Neural progenitor cell (in vitro differentiated cells): ENCODE measurements around the gene ARMH3. TPM values are rescaled to one million over a fixed set of nuclear protein-coding genes. Genes with fewer than 3 reads are reported as not detected.

Source experiments
- DNase-seq: peaks from one replicate; pipeline ENCODE4 v3.0.0-alpha.2; 2016; ENCODE audit warnings: low spot score
- H2AFZ ChIP-seq: fragments of 200-600 bp; sonication (generic); replicated peaks from 2 replicates; pipeline ENCODE4 v1.6.1; 2016; ENCODE audit warnings: antibody characterized with exemption
- H3F3A ChIP-seq: fragments of 200-600 bp; sonication (generic); 2 replicates; pipeline ENCODE4 v1.6.1; 2016; ENCODE audit warnings: antibody characterized with exemption, low read depth
- H3K27ac ChIP-seq: fragments of 200-600 bp; sonication (generic); 2 replicates; pipeline ENCODE4 v1.5.1; 2016; ENCODE audit warnings: mild to moderate bottlenecking
- H3K27me3 ChIP-seq: fragments of 200-600 bp; sonication (generic); 2 replicates; pipeline ENCODE4 v1.6.1; 2016; ENCODE audit warnings: mild to moderate bottlenecking, moderate library complexity
- H3K36me3 ChIP-seq: fragments of 200-600 bp; sonication (generic); 2 replicates; pipeline ENCODE4 v1.5.1; 2016
- H3K4me1 ChIP-seq: fragments of 200-600 bp; sonication (generic); 2 replicates; pipeline ENCODE4 v1.6.1; 2016; ENCODE audit warnings: mixed run types
- H3K4me2 ChIP-seq: fragments of 200-600 bp; sonication (generic); 2 replicates; pipeline ENCODE4 v1.6.1; 2016
- H3K4me3 ChIP-seq: fragments of 200-600 bp; sonication (generic); 2 replicates; pipeline ENCODE4 v1.5.1; 2016
- H3K79me2 ChIP-seq: fragments of 200-600 bp; sonication (generic); 2 replicates; pipeline ENCODE4 v1.6.1; 2016; ENCODE audit warnings: low read depth
- H3K9ac ChIP-seq: fragments of 200-600 bp; sonication (generic); 2 replicates; pipeline ENCODE4 v1.6.1; 2016
- H3K9me3 ChIP-seq: fragments of 200-600 bp; sonication (generic); 2 replicates; pipeline ENCODE4 v1.5.1; 2016; ENCODE audit warnings: low read depth
- H4K20me1 ChIP-seq: fragments of 200-600 bp; sonication (generic); 2 replicates; pipeline ENCODE4 v1.6.1; 2016; ENCODE audit warnings: low read depth
- H3K27ac Mint-ChIP-seq: 3 replicates; pipeline ENCODE4 v1.8.0; 2021; ENCODE audit warnings: mixed read lengths
- H3K27me3 Mint-ChIP-seq: 2 replicates; pipeline ENCODE4 v1.8.0; 2022; ENCODE audit warnings: low read depth, mild to moderate bottlenecking, inconsistent platforms, moderate library complexity, mixed read lengths; ENCODE audit not compliant: insufficient read depth
- H3K36me3 Mint-ChIP-seq: 3 replicates; pipeline ENCODE4 v1.8.0; 2021; ENCODE audit warnings: mixed read lengths
- H3K4me1 Mint-ChIP-seq: 3 replicates; pipeline ENCODE4 v1.8.0; 2021; ENCODE audit warnings: mixed read lengths
- H3K4me3 Mint-ChIP-seq: 3 replicates; pipeline ENCODE4 v1.8.0; 2021; ENCODE audit warnings: mild to moderate bottlenecking, moderate library complexity, mixed read lengths
- H3K9me3 Mint-ChIP-seq: 3 replicates; pipeline ENCODE4 v1.8.0; 2020; ENCODE audit warnings: mixed read lengths
- EZH2 ChIP-seq: fragments of 200-600 bp; sonication (generic); IDR thresholded peaks from 2 replicates; pipeline ENCODE4 v1.6.1; 2017; ENCODE audit warnings: antibody characterized with exemption, mild to moderate bottlenecking, moderate library complexity
- EZH2phosphoT487 ChIP-seq: fragments of 200-600 bp; sonication (generic); IDR thresholded peaks from 2 replicates; pipeline ENCODE4 v1.6.1; 2017; ENCODE audit warnings: antibody characterized with exemption
- total RNA-seq: library from RNA; depleted of rRNA; stranded (reverse); fragments of >200 nt; gene quantifications from 2 replicates; pipeline ENCODE4 v1.2.3, GENCODE V29; 2015; ENCODE audit warnings: low replicate concordance
- TF ChIP-seq, protein P1 (sequence below): fragments of 200-600 bp; sonication (generic); IDR thresholded peaks from 2 replicates; pipeline ENCODE4 v1.5.1; 2017; ENCODE audit warnings: antibody characterized with exemption, mild to moderate bottlenecking

ARMH3 gene
- total RNA-seq, 1 donor from 2014 or later, result 14.5 TPM

DNA sequence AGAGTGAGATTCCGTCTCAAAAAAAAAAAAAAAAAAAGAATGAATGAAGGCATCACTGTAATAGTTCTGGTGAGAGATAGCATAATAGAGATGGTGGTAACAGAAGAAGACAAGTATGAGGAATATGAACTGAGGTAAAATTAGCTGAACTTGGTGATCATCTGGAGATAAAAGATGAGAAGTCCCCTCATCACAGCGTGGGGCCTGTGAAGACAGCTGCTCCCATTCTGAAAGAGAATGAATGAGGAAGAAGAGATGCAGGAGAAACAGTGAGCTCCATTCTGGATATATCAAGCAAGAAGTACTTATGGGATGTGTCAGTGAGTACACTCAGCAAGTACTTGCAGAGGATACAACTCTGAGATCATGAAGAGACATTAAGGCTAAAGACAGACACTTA is 28.7 kb downstream of the ARMH3 start:
- no peak overlapping the region for H3K4me3 Mint-ChIP-seq
- no peaks in the 10 kb centered on the region for H3K9me3 Mint-ChIP-seq
- no peaks in the 10 kb centered on the region for H3F3A ChIP-seq
- H4K20me1 ChIP-seq, result no peaks in the 10 kb centered on the region
- peaks cover 13% of the 10 kb centered on the region for H3K36me3 ChIP-seq
- no peaks in the 10 kb centered on the region for H3K4me1 ChIP-seq
- H2AFZ ChIP-seq, result no peak overlapping the region
- no peak overlapping the region for H3K27ac ChIP-seq
- TF ChIP-seq, protein P1, sequence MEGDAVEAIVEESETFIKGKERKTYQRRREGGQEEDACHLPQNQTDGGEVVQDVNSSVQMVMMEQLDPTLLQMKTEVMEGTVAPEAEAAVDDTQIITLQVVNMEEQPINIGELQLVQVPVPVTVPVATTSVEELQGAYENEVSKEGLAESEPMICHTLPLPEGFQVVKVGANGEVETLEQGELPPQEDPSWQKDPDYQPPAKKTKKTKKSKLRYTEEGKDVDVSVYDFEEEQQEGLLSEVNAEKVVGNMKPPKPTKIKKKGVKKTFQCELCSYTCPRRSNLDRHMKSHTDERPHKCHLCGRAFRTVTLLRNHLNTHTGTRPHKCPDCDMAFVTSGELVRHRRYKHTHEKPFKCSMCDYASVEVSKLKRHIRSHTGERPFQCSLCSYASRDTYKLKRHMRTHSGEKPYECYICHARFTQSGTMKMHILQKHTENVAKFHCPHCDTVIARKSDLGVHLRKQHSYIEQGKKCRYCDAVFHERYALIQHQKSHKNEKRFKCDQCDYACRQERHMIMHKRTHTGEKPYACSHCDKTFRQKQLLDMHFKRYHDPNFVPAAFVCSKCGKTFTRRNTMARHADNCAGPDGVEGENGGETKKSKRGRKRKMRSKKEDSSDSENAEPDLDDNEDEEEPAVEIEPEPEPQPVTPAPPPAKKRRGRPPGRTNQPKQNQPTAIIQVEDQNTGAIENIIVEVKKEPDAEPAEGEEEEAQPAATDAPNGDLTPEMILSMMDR, result no peak
- no peak for TF ChIP-seq EZH2phosphoT487
- no peak for TF ChIP-seq EZH2
- H3K4me3 ChIP-seq, result no peak overlapping the region
- H3K4me2 ChIP-seq, result no peak overlapping the region
- no peaks in the 10 kb centered on the region for H3K4me1 Mint-ChIP-seq
- H3K36me3 Mint-ChIP-seq, result peaks cover 25% of the 10 kb centered on the region
- DNase-seq, result no peak
- no peak overlapping the region for H3K9ac ChIP-seq
- no peaks in the 10 kb centered on the region for H3K27me3 ChIP-seq
- no peaks in the 10 kb centered on the region for H3K79me2 ChIP-seq
- no peaks in the 10 kb centered on the region for H3K9me3 ChIP-seq
- H3K27ac Mint-ChIP-seq, result no peak overlapping the region
- no peaks in the 10 kb centered on the region for H3K27me3 Mint-ChIP-seq

DNA sequence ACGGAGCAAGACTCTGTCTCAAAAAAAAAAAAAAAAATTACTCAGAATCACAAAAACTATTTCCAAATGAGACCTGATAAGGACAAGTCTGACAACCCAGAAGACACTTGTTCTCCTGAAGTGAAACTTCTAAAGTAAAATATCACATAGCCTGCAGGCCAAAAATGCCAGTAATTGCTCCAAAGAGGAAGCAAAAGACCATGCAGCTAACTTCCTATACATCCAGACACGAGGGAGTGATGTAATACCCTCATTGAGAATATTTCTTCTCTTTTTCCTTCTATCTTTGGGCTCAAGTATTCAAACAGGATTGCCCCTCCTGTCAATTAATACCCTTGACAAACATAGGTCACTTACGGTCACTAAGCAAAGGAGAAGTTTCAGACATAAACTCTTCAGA is 31.2 kb downstream of the ARMH3 start:
- Mint-ChIP-seq H3K9me3 (peaks cover 2% of the 10 kb centered on the region), H3K27ac (no peak overlapping the region), H3K4me3 (no peak overlapping the region), H3K36me3 (peaks cover 24% of the 10 kb centered on the region), H3K4me1 (no peaks in the 10 kb centered on the region), H3K27me3 (peaks cover 2% of the 10 kb centered on the region)
- no peak for TF ChIP-seq EZH2
- TF ChIP-seq EZH2phosphoT487, result no peak
- TF ChIP-seq, protein P1, result no peak
- peaks cover 18% of the 10 kb centered on the region for H3K36me3 ChIP-seq
- H4K20me1 ChIP-seq, result no peaks in the 10 kb centered on the region
- H3K9me3 ChIP-seq, result no peaks in the 10 kb centered on the region
- no peaks in the 10 kb centered on the region for H3K79me2 ChIP-seq
- H3F3A ChIP-seq, result no peaks in the 10 kb centered on the region
- H3K4me3 ChIP-seq, result no peak overlapping the region
- no peaks in the 10 kb centered on the region for H3K4me1 ChIP-seq
- H3K27ac ChIP-seq, result no peak overlapping the region
- no peaks in the 10 kb centered on the region for H3K27me3 ChIP-seq
- DNase-seq, result no peak
- H2AFZ ChIP-seq, result no peak overlapping the region
- H3K9ac ChIP-seq, result no peak overlapping the region
- H3K4me2 ChIP-seq, result no peak overlapping the region

DNA sequence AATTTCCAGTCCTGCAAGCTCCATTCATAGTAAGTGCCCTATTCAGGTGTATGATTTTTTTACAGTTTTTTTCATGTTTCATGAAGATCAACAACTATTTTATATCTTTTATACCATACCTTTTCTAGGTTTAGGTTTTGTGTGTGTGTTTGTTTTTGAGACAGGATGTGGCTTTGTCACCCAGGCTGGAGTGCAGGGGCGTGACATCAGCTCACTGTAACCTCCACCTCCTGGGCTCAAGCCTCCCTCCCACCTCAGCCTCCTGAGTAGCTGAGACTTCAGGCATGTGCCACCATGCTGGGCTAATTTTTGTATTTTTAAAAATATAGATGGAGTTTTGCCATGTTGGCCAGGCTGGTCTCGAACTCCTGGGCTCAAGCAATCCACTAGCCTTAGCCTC is 35.0 kb downstream of the ARMH3 start:
- Mint-ChIP-seq H3K27ac (no peak overlapping the region), H3K4me1 (no peaks in the 10 kb centered on the region), H3K4me3 (no peak overlapping the region), H3K36me3 (peaks cover 22% of the 10 kb centered on the region), H3K27me3 (peaks cover 2% of the 10 kb centered on the region), H3K9me3 (peaks cover 2% of the 10 kb centered on the region)
- TF ChIP-seq EZH2phosphoT487, result no peak
- TF ChIP-seq, protein P1, result no peak
- no peak for TF ChIP-seq EZH2
- Histone ChIP-seq H3K4me2 (no peak overlapping the region), H3K4me3 (no peak overlapping the region), H3K27me3 (no peaks in the 10 kb centered on the region), H4K20me1 (no peaks in the 10 kb centered on the region), H3K9ac (no peak overlapping the region), H2AFZ (no peak overlapping the region), H3K36me3 (peaks cover 5% of the 10 kb centered on the region), H3K9me3 (no peaks in the 10 kb centered on the region), H3F3A (no peaks in the 10 kb centered on the region), H3K27ac (no peak overlapping the region), H3K4me1 (no peaks in the 10 kb centered on the region), H3K79me2 (no peaks in the 10 kb centered on the region)
- DNase-seq, result no peak

DNA sequence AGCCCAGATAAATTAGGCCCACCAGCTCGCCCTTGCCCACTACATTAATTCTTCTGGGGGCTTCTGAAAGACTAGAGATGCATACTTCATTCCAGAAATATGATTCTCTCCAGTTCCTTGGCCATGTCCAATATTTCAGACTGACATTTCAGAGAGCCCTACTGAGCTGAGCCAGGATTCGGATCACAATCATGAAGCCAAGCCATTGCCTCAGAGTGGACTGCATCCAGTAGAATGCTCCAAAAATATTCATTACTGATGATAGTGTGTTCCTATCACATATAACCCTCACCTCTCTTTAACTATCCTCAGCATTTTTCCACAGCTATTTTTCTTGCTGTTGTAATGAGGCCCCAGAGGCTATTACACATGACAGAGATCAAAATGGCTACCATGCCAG is 38.7 kb downstream of the ARMH3 start:
- Histone ChIP-seq H3K4me2 (no peak overlapping the region), H3K27me3 (no peaks in the 10 kb centered on the region), H3K9ac (no peak overlapping the region), H3K27ac (no peak overlapping the region), H2AFZ (no peak overlapping the region), H3K36me3 (peaks cover 5% of the 10 kb centered on the region), H3K4me1 (no peaks in the 10 kb centered on the region), H3K4me3 (no peak overlapping the region), H4K20me1 (no peaks in the 10 kb centered on the region), H3K9me3 (no peaks in the 10 kb centered on the region), H3K79me2 (no peaks in the 10 kb centered on the region), H3F3A (no peaks in the 10 kb centered on the region)
- peaks cover 2% of the 10 kb centered on the region for H3K27me3 Mint-ChIP-seq
- no peak overlapping the region for H3K4me3 Mint-ChIP-seq
- H3K4me1 Mint-ChIP-seq, result no peaks in the 10 kb centered on the region
- peaks cover 2% of the 10 kb centered on the region for H3K9me3 Mint-ChIP-seq
- no peak for TF ChIP-seq EZH2phosphoT487
- no peak for TF ChIP-seq EZH2
- TF ChIP-seq, protein P1, result no peak
- H3K36me3 Mint-ChIP-seq, result peaks cover 9% of the 10 kb centered on the region
- DNase-seq, result no peak
- H3K27ac Mint-ChIP-seq, result no peak overlapping the region
